ENCODE data around the gene CPED1.

- TF ChIP-seq POLR2A (IDR thresholded peaks at IDR 0.05) (no peak), CTCF (IDR thresholded peaks at IDR 0.05) (no peak), POLR2AphosphoS5 (IDR thresholded peaks at IDR 0.05) (no peak), EP300 (IDR thresholded peaks at IDR 0.05) (no peak)
Observed at GRCh38 chr7:121323515-121324302, 335.2 kb downstream of the CPED1 start.

All from upper lobe of left lung (tissue), 4 donors.